ENCODE data around the gene SESN1. TPM values are rescaled to one million over a fixed set of nuclear protein-coding genes. Genes with fewer than 3 reads are reported as not detected.

Gene SESN1
- total and polyA plus RNA-seq, 5 donors from 2014 or later = 15.8 to 59.6 (median 50.0) TPM

GRCh38 chr6:109073344-109074132 lies 21.1 kb downstream of the SESN1 start:
- H3K27ac ChIP-seq (ENCODE audit: insufficient read depth, low read length, poor library complexity, severe bottlenecking) = no peak overlapping the region
- peak overlapping the region; percentile 46 for H3K4me3 ChIP-seq (ENCODE audit: low read depth, low read length)
- Mint-ChIP-seq H3K4me3 (peak overlapping the region; percentile 17 to 73 (median 40)), H3K4me1 (peaks cover 21 to 40% (median 30%) of the 10 kb centered on the region in 4 donors), H3K36me3 (no peaks in the 10 kb centered on the region), H3K9me3 (no peaks in the 10 kb centered on the region), H3K27ac (peak overlapping the region in 2 of 3 donors; percentile 5 to 21), H3K27me3 (no peaks in the 10 kb centered on the region)
- DNase-seq = peak; percentile 45 to 78 (median 74)
- ATAC-seq (ENCODE audit: low read depth in 2 of 2) = peak; percentile 50 to 62
- H3K9me3 ChIP-seq (ENCODE audit: control insufficient read depth in 2 of 2, low read length in 2 of 2) = no peaks in the 10 kb centered on the region
- H3K4me1 ChIP-seq (ENCODE audit: control insufficient read depth, insufficient read depth, low read length, poor library complexity, severe bottlenecking) = peaks cover 26% of the 10 kb centered on the region
- H3K36me3 ChIP-seq (ENCODE audit: control insufficient read depth, insufficient read depth, low read length) = no peaks in the 10 kb centered on the region
- H3K27me3 ChIP-seq (ENCODE audit: control insufficient read depth, insufficient read depth, low read length) = no peaks in the 10 kb centered on the region

- H3K9me3 ChIP-seq (ENCODE audit: control insufficient read depth in 2 of 2, low read length in 2 of 2) = no peaks in the 10 kb centered on the region
- H3K4me3 Mint-ChIP-seq = peak overlapping the region; percentile 45 to 79 (median 71)
- no peaks in the 10 kb centered on the region for H3K27me3 Mint-ChIP-seq
- H3K27me3 ChIP-seq (ENCODE audit: control insufficient read depth, insufficient read depth, low read length) = no peaks in the 10 kb centered on the region
- ATAC-seq (ENCODE audit: low read depth in 2 of 2) (peak in 1 of 2 donors; percentile 53), DNase-seq (peak in 1 of 3 donors; percentile 25)
- peaks cover 26% of the 10 kb centered on the region for H3K4me1 ChIP-seq (ENCODE audit: control insufficient read depth, insufficient read depth, low read length, poor library complexity, severe bottlenecking)
- peaks cover 30 to 52% (median 42%) of the 10 kb centered on the region in 4 donors for H3K4me1 Mint-ChIP-seq
- peak overlapping the region; percentile 75 for H3K4me3 ChIP-seq (ENCODE audit: low read depth, low read length)
- peak overlapping the region; percentile 35 for H3K27ac ChIP-seq (ENCODE audit: insufficient read depth, low read length, poor library complexity, severe bottlenecking)
- H3K9me3 Mint-ChIP-seq = no peaks in the 10 kb centered on the region
- H3K27ac Mint-ChIP-seq = peak overlapping the region; percentile 2 to 89 (median 81)
- H3K36me3 Mint-ChIP-seq = no peaks in the 10 kb centered on the region
- no peaks in the 10 kb centered on the region for H3K36me3 ChIP-seq (ENCODE audit: control insufficient read depth, insufficient read depth, low read length)
These were observed 23.3 kb downstream of the SESN1 start for GRCh38 chr6:109071125-109071917.

GRCh38 chr6:109069746-109070145 lies 24.9 kb downstream of the SESN1 start:
- ATAC-seq (ENCODE audit: low read depth in 2 of 2) (no peak), DNase-seq (no peak)
- no peaks in the 10 kb centered on the region for H3K9me3 ChIP-seq (ENCODE audit: control insufficient read depth in 2 of 2, low read length in 2 of 2)
- H3K4me1 ChIP-seq (ENCODE audit: control insufficient read depth, insufficient read depth, low read length, poor library complexity, severe bottlenecking) = peaks cover 26% of the 10 kb centered on the region
- H3K27me3 ChIP-seq (ENCODE audit: control insufficient read depth, insufficient read depth, low read length) = no peaks in the 10 kb centered on the region
- Mint-ChIP-seq H3K4me3 (no peak overlapping the region), H3K36me3 (no peaks in the 10 kb centered on the region), H3K27me3 (no peaks in the 10 kb centered on the region), H3K9me3 (no peaks in the 10 kb centered on the region), H3K27ac (peak overlapping the region in 2 of 3 donors; percentile 27 to 31), H3K4me1 (peaks cover 34 to 54% (median 43%) of the 10 kb centered on the region in 4 donors)
- no peak overlapping the region for H3K27ac ChIP-seq (ENCODE audit: insufficient read depth, low read length, poor library complexity, severe bottlenecking)
- no peak overlapping the region for H3K4me3 ChIP-seq (ENCODE audit: low read depth, low read length)
- H3K36me3 ChIP-seq (ENCODE audit: control insufficient read depth, insufficient read depth, low read length) = no peaks in the 10 kb centered on the region

- Histone ChIP-seq H3K9me3 (ENCODE audit: control insufficient read depth in 2 of 2, low read length in 2 of 2) (no peaks in the 10 kb centered on the region), H3K36me3 (ENCODE audit: control insufficient read depth, insufficient read depth, low read length) (no peaks in the 10 kb centered on the region), H3K27me3 (ENCODE audit: control insufficient read depth, insufficient read depth, low read length) (no peaks in the 10 kb centered on the region), H3K4me1 (ENCODE audit: control insufficient read depth, insufficient read depth, low read length, poor library complexity, severe bottlenecking) (peaks cover 18% of the 10 kb centered on the region), H3K27ac (ENCODE audit: insufficient read depth, low read length, poor library complexity, severe bottlenecking) (no peak overlapping the region), H3K4me3 (ENCODE audit: low read depth, low read length) (peak overlapping the region; percentile 33)
- peak in 1 of 2 donors; percentile 37 for ATAC-seq (ENCODE audit: low read depth in 2 of 2)
- Mint-ChIP-seq H3K4me3 (peak overlapping the region; percentile 18 to 72 (median 66)), H3K36me3 (no peaks in the 10 kb centered on the region), H3K27ac (peak overlapping the region in 2 of 3 donors; percentile 88 to 95), H3K9me3 (no peaks in the 10 kb centered on the region), H3K27me3 (no peaks in the 10 kb centered on the region), H3K4me1 (peaks cover 28 to 70% (median 33%) of the 10 kb centered on the region in 4 donors)
- peak in 1 of 3 donors; percentile 25 for DNase-seq
These were observed 31.8 kb downstream of the SESN1 start for GRCh38 chr6:109062767-109063352.

GRCh38 chr6:109062216-109062615 lies 32.4 kb downstream of the SESN1 start:
- Histone ChIP-seq H3K27me3 (ENCODE audit: control insufficient read depth, insufficient read depth, low read length) (no peaks in the 10 kb centered on the region), H3K27ac (ENCODE audit: insufficient read depth, low read length, poor library complexity, severe bottlenecking) (no peak overlapping the region), H3K9me3 (ENCODE audit: control insufficient read depth in 2 of 2, low read length in 2 of 2) (no peaks in the 10 kb centered on the region), H3K4me3 (ENCODE audit: low read depth, low read length) (peak overlapping the region; percentile 10), H3K4me1 (ENCODE audit: control insufficient read depth, insufficient read depth, low read length, poor library complexity, severe bottlenecking) (peaks cover 18% of the 10 kb centered on the region), H3K36me3 (ENCODE audit: control insufficient read depth, insufficient read depth, low read length) (no peaks in the 10 kb centered on the region)
- Mint-ChIP-seq H3K4me3 (peak overlapping the region in 3 of 4 donors; percentile 10 to 58 (median 56)), H3K27ac (peak overlapping the region in 1 of 3 donors; percentile 91), H3K36me3 (no peaks in the 10 kb centered on the region), H3K27me3 (no peaks in the 10 kb centered on the region), H3K4me1 (peaks cover 23 to 68% (median 28%) of the 10 kb centered on the region in 4 donors), H3K9me3 (no peaks in the 10 kb centered on the region)
- DNase-seq (no peak), ATAC-seq (ENCODE audit: low read depth in 2 of 2) (no peak)

- no peak for ATAC-seq (ENCODE audit: low read depth in 2 of 2)
These were observed 34.1 kb downstream of the SESN1 start for GRCh38 chr6:109060571-109060970.

GRCh38 chr6:109059571-109060021 lies 35.0 kb downstream of the SESN1 start:
- peak; percentile 94 for ATAC-seq (ENCODE audit: low read depth in 2 of 2)
- Mint-ChIP-seq H3K36me3 (no peaks in the 10 kb centered on the region), H3K9me3 (peaks cover 0 to 1% (median 0%) of the 10 kb centered on the region in 7 donors), H3K4me3 (peak overlapping the region in 3 of 4 donors; percentile 2 to 79 (median 55)), H3K27ac (peak overlapping the region; percentile 38 to 78 (median 61)), H3K4me1 (peaks cover 17 to 61% (median 27%) of the 10 kb centered on the region in 4 donors), H3K27me3 (no peaks in the 10 kb centered on the region)
- peak overlapping the region; percentile 69 for H3K27ac ChIP-seq (ENCODE audit: insufficient read depth, low read length, poor library complexity, severe bottlenecking)
- H3K36me3 ChIP-seq (ENCODE audit: control insufficient read depth, insufficient read depth, low read length) = no peaks in the 10 kb centered on the region
- peaks cover 18% of the 10 kb centered on the region for H3K4me1 ChIP-seq (ENCODE audit: control insufficient read depth, insufficient read depth, low read length, poor library complexity, severe bottlenecking)
- peak in 2 of 3 donors; percentile 43 to 51 for DNase-seq
- peak overlapping the region; percentile 38 for H3K4me3 ChIP-seq (ENCODE audit: low read depth, low read length)
- H3K9me3 ChIP-seq (ENCODE audit: control insufficient read depth in 2 of 2, low read length in 2 of 2) = no peaks in the 10 kb centered on the region
- no peaks in the 10 kb centered on the region for H3K27me3 ChIP-seq (ENCODE audit: control insufficient read depth, insufficient read depth, low read length)

More at GRCh38 chr6:109060571-109060970, 34.1 kb downstream of the SESN1 start:
- Histone ChIP-seq H3K36me3 (ENCODE audit: control insufficient read depth, insufficient read depth, low read length) (no peaks in the 10 kb centered on the region), H3K27me3 (ENCODE audit: control insufficient read depth, insufficient read depth, low read length) (no peaks in the 10 kb centered on the region), H3K4me3 (ENCODE audit: low read depth, low read length) (no peak overlapping the region), H3K4me1 (ENCODE audit: control insufficient read depth, insufficient read depth, low read length, poor library complexity, severe bottlenecking) (peaks cover 18% of the 10 kb centered on the region), H3K9me3 (ENCODE audit: control insufficient read depth in 2 of 2, low read length in 2 of 2) (no peaks in the 10 kb centered on the region), H3K27ac (ENCODE audit: insufficient read depth, low read length, poor library complexity, severe bottlenecking) (peak overlapping the region; percentile 69)
- Mint-ChIP-seq H3K4me1 (peaks cover 23 to 65% (median 26%) of the 10 kb centered on the region in 4 donors), H3K9me3 (peaks cover 0 to 1% (median 0%) of the 10 kb centered on the region in 7 donors), H3K27ac (peak overlapping the region in 1 of 3 donors; percentile 34), H3K27me3 (no peaks in the 10 kb centered on the region), H3K4me3 (no peak overlapping the region), H3K36me3 (no peaks in the 10 kb centered on the region)
- no peak for DNase-seq

Measured in CD4-positive, CD25-positive, alpha-beta regulatory T cell (primary cell).